HG02642 (cell line): ENCODE measurements around the gene BTG2.

Source experiments
- ATAC-seq: cut with Tn5 transposase; IDR thresholded peaks from one replicate; pipeline ENCODE4 v1.9.1; 2021; ENCODE audit warnings: mild to moderate bottlenecking; ENCODE audit not compliant: unreplicated experiment, poor library complexity

BTG2 gene

GRCh38 chr1:203290261-203291089 lies 14.8 kb upstream of the BTG2 start:
- peak; percentile 49 for ATAC-seq

DNA sequence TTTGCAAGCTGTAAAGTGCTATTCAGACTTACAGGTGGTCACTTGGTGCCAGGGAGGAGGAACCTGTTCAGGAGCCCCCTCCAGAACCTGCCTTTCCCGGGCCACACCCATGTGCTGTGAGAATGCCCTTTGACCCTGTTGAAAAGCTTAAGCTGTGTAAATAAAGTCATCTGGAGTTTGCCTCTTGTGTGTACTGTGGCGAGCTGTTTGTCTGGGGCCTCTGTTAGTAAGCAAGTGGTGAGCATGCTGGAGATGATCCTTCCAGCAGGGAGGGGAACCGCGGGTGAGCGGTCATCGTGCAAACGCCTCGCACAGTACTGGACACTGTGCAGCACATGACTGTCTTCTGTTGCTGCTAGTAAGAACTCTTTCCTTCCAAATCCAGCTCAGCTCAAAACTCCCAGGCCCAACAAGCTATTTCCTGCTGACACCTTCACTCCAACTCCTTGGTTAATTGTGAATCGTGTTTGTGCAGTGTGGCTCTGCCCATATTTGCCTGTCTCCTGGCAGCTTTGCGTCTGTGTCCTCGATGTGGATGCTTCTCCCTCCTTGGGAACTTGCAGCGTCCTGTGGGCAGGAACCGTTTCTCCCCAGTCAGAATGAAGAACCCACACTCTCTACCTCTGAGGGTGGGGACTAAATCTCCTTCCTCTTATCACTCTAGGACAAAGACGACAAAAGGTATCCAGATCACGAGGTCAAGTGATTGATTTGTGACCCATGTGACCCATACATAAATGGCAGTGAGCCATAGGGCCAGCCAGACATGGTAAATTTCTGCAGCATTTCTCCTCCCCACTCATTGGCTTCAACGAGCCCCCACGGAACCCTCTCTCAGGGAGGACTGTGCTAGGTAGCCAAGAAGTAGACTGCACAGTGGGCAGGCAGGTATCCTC lies 13.9 kb upstream of the BTG2 start:
- ATAC-seq: no peak

- no peak for ATAC-seq
Observed at GRCh38 chr1:203295796-203296195, 9.5 kb upstream of the BTG2 start.

DNA sequence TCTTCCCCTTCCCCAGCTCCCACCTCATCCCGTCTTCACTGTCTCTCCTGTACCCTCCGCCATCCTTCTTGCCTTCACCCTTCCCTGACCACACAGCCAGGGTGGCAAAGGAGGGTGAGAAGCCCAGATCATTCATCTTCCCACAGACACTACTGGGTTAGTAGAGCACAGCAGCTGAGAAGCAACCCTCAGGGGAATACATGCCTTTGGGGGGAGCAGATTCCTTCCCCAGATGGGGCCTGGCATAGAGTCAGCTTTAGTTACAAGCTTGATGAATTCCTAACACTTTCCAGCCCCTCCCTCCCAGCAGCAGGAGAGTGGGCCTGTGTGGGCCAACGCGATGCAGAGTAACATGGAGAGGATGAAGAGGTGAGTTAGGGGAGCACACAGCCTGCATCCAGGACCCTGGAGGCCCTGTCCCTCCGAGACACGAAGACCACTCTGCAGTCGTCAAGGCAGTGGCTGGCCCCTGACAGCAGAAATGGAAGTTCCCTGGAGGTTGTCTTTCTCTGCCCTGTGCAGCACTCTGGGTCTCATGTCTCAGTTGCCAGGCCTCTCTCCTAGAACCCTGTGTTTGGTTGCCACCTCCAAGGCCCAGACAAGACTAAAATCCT lies 8.8 kb upstream of the BTG2 start:
- no peak for ATAC-seq

DNA sequence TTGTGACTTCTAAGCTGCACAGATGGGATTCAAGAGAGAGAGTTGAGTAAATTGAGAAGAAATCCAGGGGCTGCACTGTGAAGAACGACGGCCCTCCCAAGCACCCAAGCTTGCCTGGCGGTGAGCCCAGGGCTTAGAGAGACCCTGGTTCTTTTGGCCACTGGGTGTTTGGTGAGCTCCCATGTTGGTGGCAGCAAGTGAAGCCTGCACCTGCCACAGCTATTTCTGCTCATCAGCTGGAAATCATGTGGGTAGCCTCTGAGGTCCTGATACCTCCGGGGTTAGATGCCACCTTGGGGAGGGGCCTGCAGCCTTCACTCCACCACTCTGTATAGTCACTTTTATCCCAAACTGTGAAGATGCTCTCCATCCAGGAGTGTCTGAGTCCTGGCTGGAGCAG lies 6.2 kb upstream of the BTG2 start:
- ATAC-seq: peak; percentile 45

DNA sequence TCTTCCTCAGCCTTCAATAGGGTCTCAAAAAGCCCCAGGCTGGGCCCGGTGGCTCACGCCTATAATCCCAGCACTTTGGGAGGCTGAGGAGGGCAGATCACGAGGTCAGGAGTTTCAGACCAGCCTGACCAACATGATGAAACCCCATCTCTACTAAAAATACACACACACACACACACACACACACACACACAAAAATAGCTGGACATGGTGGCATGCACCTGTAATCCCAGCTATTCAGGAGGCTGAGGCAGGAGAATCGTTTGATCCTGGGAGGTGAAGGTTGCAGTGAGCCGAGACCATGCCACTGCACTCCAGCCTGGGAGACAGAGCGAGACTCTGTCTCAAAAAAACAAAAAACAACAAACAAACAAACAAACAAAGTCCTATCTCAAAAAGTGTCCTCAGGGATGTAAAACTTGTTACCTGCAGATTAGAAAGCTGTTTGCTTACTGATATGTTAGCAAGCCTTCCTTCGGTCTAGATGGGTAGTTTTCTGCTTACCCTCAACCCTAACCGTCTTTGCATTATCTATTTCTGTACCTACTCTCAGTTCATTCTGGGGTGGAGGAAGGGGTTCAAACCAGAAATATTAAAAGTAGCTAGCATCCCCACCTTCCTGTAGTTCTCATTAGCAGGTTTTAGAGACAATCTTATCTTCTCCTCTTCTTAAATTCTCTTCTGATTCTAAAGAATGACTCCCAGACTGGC lies 5.4 kb upstream of the BTG2 start:
- peak; percentile 39 for ATAC-seq

DNA sequence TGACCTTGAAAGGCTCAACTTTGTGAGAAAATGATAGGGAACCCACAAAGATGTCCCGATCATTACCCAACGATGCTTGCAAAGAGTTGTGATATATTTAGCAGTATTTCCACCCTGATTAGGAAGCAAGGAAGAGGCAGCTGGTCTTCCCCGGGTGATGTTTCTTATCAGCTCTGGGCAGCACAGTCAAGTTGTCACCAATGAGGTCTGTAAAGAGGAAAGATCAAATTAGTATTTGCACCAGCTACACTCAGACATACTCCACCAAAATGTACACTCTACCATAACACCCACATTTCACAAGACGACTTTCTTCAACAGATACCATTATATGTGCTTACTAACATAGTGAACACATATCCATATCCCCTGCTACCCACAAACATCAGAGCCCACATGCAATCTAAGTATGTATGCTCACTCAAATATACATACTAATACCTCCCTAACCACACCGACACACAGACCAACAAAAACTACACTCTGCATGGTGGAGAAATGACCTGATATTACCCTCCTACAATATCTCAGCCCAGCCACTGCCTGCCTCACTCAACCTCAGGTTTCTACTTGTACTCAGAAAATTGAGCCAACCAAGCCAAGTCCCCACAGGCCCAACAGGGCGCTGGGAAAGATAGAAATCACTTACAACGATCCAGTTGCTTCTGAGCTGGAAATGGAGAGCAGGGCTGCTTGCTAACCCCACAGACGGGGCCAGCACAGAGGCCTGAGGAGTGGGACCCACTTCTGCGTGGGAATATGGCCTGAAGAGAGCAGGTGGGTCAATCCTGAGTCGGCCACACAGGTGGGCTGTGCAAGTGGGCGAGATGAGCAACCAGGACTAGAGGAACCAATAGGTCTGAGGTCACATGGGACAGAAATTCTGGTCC lies 4.6 kb upstream of the BTG2 start:
- ATAC-seq: no peak

GRCh38 chr1:203301331-203301668 lies 4.0 kb upstream of the BTG2 start:
- no peak for ATAC-seq

GRCh38 chr1:203302456-203302855 lies 2.9 kb upstream of the BTG2 start:
- no peak for ATAC-seq

- ATAC-seq: no peak
Observed at GRCh38 chr1:203302894-203303293, 2.4 kb upstream of the BTG2 start.

DNA sequence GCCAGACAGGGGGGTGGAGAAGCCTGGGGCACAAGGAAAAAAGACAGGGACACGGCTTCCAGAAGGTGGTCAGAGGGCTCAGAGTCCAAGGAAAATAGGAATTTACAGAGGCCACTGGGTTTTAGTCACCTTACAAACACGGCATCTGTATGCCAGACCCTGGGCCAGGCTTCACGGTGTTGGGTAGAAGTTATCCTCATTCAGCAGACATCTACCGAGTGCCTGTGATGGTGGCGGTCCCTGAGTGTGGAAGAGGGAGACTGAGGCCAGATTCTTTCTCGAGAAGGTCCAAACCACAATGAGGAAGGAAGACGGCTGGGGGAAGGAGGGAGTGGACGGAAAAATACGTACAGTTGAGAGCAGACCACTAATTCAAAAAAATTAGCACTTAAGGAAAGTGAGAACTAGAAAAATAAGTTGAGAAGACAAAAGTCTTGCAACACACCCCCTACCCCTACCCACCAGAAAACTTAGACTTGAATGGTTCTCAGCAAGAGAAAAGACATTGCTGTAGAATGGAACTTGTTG lies 864 bp upstream of the BTG2 start:
- no peak for ATAC-seq

GRCh38 chr1:203305809-203306088 lies 430 bp downstream of the BTG2 start:
- peak; percentile 7 for ATAC-seq

- no peak for ATAC-seq
Observed at GRCh38 chr1:203306089-203306964, 1.0 kb downstream of the BTG2 start.

- no peak for ATAC-seq
Observed at GRCh38 chr1:203306965-203307541, 1.7 kb downstream of the BTG2 start.

DNA sequence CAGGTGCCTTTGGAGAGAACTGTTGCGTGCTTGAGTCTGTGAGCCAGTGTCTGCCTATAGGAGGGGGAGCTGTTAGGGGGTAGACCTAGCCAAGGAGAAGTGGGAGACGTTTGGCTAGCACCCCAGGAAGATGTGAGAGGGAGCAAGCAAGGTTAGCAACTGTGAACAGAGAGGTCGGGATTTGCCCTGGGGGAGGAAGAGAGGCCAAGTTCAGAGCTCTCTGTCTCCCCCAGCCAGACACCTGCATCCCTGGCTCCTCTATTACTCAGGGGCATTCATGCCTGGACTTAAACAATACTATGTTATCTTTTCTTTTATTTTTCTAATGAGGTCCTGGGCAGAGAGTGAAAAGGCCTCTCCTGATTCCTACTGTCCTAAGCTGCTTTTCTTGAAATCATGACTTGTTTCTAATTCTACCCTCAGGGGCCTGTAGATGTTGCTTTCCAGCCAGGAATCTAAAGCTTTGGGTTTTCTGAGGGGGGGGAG lies 2.4 kb downstream of the BTG2 start:
- ATAC-seq: no peak

GRCh38 chr1:203308328-203308922 lies 3.1 kb downstream of the BTG2 start:
- ATAC-seq: no peak

GRCh38 chr1:203308923-203309331 lies 3.6 kb downstream of the BTG2 start:
- no peak for ATAC-seq
